Thyroid gland (tissue), 4 donors: ENCODE results near the gene RNF166. TPM values are rescaled to one million over a fixed set of nuclear protein-coding genes. Genes with fewer than 3 reads are reported as not detected.

Source experiments
- DNase-seq, 2 donors: peaks; one replicate each; pipeline ENCODE4 v3.0.0-alpha.2; 2019
- H3K27ac ChIP-seq, 3 donors: fragments of 200-600 bp; sonication (generic); 1 replicate in 2 of 3; 2 replicates in 1 of 3; pipeline ENCODE4 v1.5.1; 2016 to 2019; ENCODE audit warnings: mild to moderate bottlenecking in 1 of 3, moderate library complexity in 1 of 3
- H3K27me3 ChIP-seq: fragments of 200-600 bp; sonication (generic); one replicate; pipeline ENCODE4 v1.5.1; 2019
- H3K36me3 ChIP-seq, 2 donors: fragments of 200-600 bp; sonication (generic); one replicate each; pipeline ENCODE4 v1.5.1; 2016 to 2019
- H3K4me1 ChIP-seq, 2 donors: fragments of 200-600 bp; sonication (generic); one replicate each; pipeline ENCODE4 v1.5.1; 2017 to 2019
- H3K4me3 ChIP-seq, 3 donors: fragments of 200-600 bp; sonication (generic); replicated peaks in 1 of 3; 1 replicate in 2 of 3; 2 replicates in 1 of 3; pipeline ENCODE4 v1.5.1; 2016; ENCODE audit warnings: mild to moderate bottlenecking in 1 of 3
- H3K9me3 ChIP-seq: fragments of 200-600 bp; sonication (generic); one replicate; pipeline ENCODE4 v1.5.1; 2017
- CTCF ChIP-seq, 6 experiments: fragments of 200-600 bp in 3 of 6; fragments of 450-650 bp in 3 of 6; sonication (generic) in 3 of 6; IDR thresholded peaks; one replicate each; pipeline ENCODE4 v1.5.1; 2016 to 2019; ENCODE audit warnings: antibody characterized with exemption in 6 of 6, mild to moderate bottlenecking in 2 of 6, inconsistent platforms in 1 of 6, moderate library complexity in 1 of 6
- POLR2A ChIP-seq, 2 donors: fragments of 450-650 bp; IDR thresholded peaks; one replicate each; pipeline ENCODE4 v1.6.1; 2017; ENCODE audit warnings: antibody characterized with exemption in 2 of 2, mild to moderate bottlenecking in 2 of 2, moderate library complexity in 1 of 2
- WGBS, 2 donors: methylation state at CpG; one replicate each; pipeline ENCODE4 v1.1.5; 2017; 5-methylcytosine and 5-hydroxymethylcytosine counted together
- intact Hi-C: fragments of 100-400 bp; cut with DNase I; formaldehyde crosslinking; loops from one replicate; pipeline ENCODE4 v1.15.1; 2023
- total RNA-seq, 4 donors: library from RNA; depleted of rRNA; stranded (reverse); fragments of >200 nt; gene quantifications; one replicate each; pipeline ENCODE4 v1.2.3, GENCODE V29; 2016

RNF166 gene
- total RNA-seq, 4 donors from 2014 or later, result 12.5 to 26.8 (median 19.1) TPM

- 90 to 91% methylated on average over 16 to 17 of the region's 19 CpGs for WGBS, 2 donors
- H3K4me3 ChIP-seq, result no peak overlapping the region
- no peak overlapping the region for H3K27ac ChIP-seq
- H3K27me3 ChIP-seq, result no peaks in the 10 kb centered on the region
- TF ChIP-seq POLR2A (IDR thresholded peaks at IDR 0.05) (no peak), CTCF (IDR thresholded peaks at IDR 0.05) (no peak)
- no peaks in the 10 kb centered on the region for H3K36me3 ChIP-seq
- intact Hi-C loops, result loop anchor here (2.0 kb wide), 1 partner anchor 42 kb away; the partner anchor contains the start of gene PIEZO1
- no peaks in the 10 kb centered on the region for H3K9me3 ChIP-seq
- peaks cover 3 to 31% of the 10 kb centered on the region in 2 donors for H3K4me1 ChIP-seq
- no peak for DNase-seq
Measured at GRCh38 chr16:88742896-88743605, 36.8 kb upstream of the RNF166 start.

DNA sequence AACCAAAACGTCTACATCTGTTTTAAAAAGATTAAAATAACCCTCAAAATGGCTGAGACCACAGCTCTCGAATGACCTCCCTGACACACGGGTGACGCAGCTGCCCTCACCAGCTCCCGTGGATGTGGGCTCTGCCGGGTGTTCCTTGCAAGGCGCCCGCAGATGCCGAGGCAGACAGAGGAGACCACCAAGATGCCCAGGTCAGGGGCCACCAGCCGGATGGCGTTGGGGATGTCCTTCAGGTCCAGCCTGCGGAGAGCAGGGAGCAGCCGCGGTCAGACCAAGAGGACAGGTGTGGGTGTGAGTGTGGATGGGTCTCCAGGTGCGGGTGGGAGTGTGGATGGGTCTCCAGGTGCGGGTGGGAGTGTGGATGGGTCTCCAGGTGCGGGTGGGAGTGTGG is 35.2 kb upstream of the RNF166 start:
- Histone ChIP-seq H3K27me3 (no peaks in the 10 kb centered on the region), H3K9me3 (no peaks in the 10 kb centered on the region), H3K36me3 (no peaks in the 10 kb centered on the region), H3K27ac (no peak overlapping the region), H3K4me3 (no peak overlapping the region), H3K4me1 (peaks cover 7 to 32% of the 10 kb centered on the region in 2 donors)
- no peak for TF ChIP-seq POLR2A (IDR thresholded peaks at IDR 0.05)
- no peak for TF ChIP-seq CTCF (IDR thresholded peaks at IDR 0.05)
- WGBS, 2 donors, result 90 to 94% methylated on average over 17 of the region's 17 CpGs
- no peak for DNase-seq
- intact Hi-C loops, result no loop called here

GRCh38 chr16:88740727-88741055 is 34.5 kb upstream of the RNF166 start:
- peaks cover 0 to 3% of the 10 kb centered on the region in 2 donors for H3K36me3 ChIP-seq

DNA sequence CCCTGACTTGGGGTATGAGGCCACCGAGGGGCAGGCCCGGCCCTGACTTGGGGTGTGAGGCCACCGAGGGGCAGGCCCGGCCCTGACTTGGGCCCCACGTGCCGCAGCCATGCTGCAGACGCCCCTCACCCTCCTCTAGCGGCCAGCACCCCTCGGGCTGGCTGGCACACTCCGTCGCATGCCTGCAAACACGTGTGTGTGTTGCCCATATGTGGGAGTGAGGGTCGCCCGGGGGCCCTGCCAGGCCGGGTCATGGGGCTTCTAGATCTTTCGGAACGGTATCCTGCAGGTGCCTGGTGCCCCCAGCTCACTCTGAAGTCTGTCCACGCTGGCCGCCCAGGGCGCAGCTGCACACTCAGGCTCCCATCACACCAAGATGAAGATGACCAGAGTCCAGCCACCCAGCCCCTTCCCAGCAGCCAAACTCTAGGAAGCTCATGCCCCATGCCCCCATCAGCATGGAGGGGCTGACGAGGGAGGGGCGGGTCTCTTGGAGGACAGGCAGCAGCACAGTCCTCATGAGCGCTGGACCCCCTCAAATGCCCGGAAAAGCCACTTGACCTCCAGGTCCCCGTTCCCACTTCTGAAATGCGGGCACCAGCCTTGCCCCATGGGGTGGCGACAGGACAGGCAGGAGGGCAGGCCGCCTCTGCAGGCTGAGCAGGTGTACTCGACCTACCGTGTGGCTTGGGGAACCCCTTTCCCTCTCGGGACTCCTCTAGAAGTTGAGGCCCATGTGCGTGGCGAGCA is 33.9 kb upstream of the RNF166 start:
- no peak overlapping the region for H3K4me3 ChIP-seq
- no peak overlapping the region for H3K27ac ChIP-seq
- no peaks in the 10 kb centered on the region for H3K27me3 ChIP-seq
- H3K9me3 ChIP-seq, result no peaks in the 10 kb centered on the region
- DNase-seq, result no peak
- intact Hi-C loops, result loop anchor here (5.0 kb wide), 1 partner anchor 427 kb away; no protein-coding TSS in a partner anchor
- no peak for TF ChIP-seq CTCF (IDR thresholded peaks at IDR 0.05)
- TF ChIP-seq POLR2A (IDR thresholded peaks at IDR 0.05), result no peak
- H3K4me1 ChIP-seq, result peaks cover 7 to 23% of the 10 kb centered on the region in 2 donors
- H3K36me3 ChIP-seq, result peaks cover 0 to 4% of the 10 kb centered on the region in 2 donors
- WGBS, 2 donors, result 92% methylated on average over 22 to 24 of the region's 33 CpGs

More at GRCh38 chr16:88740727-88741055, 34.5 kb upstream of the RNF166 start:
- H3K4me1 ChIP-seq, result peaks cover 7 to 25% of the 10 kb centered on the region in 2 donors
- WGBS, 2 donors, result 91 to 92% methylated on average over 9 to 12 of the region's 12 CpGs
- H3K27ac ChIP-seq, result no peak overlapping the region
- no peak overlapping the region for H3K4me3 ChIP-seq
- no peak for DNase-seq
- intact Hi-C loops, result no loop called here
- TF ChIP-seq CTCF (IDR thresholded peaks at IDR 0.05) (no peak), POLR2A (IDR thresholded peaks at IDR 0.05) (no peak)
- no peaks in the 10 kb centered on the region for H3K9me3 ChIP-seq
- no peaks in the 10 kb centered on the region for H3K27me3 ChIP-seq
